ENCODE data around the gene MMP20.

MMP20 gene

GRCh38 chr11:102592131-102592530 lies 33.0 kb downstream of the MMP20 start:
- no peak for DNase-seq (ENCODE audit: low spot score)

- DNase-seq (ENCODE audit: low spot score), result no peak
Observed at GRCh38 chr11:102591160-102591718, 33.9 kb downstream of the MMP20 start.

GRCh38 chr11:102590276-102591049 lies 34.7 kb downstream of the MMP20 start:
- no peak for DNase-seq (ENCODE audit: low spot score)

GRCh38 chr11:102589047-102589459 lies 36.1 kb downstream of the MMP20 start:
- DNase-seq (ENCODE audit: low spot score), result no peak

GRCh38 chr11:102587722-102588121 lies 37.4 kb downstream of the MMP20 start:
- DNase-seq (ENCODE audit: low spot score), result no peak

- no peak for DNase-seq (ENCODE audit: low spot score)
Observed at GRCh38 chr11:102583141-102583873, 41.8 kb downstream of the MMP20 start.

GRCh38 chr11:102582140-102582539 lies 43.0 kb downstream of the MMP20 start:
- no peak for DNase-seq (ENCODE audit: low spot score)

GRCh38 chr11:102581066-102581465 lies 44.1 kb downstream of the MMP20 start:
- DNase-seq (ENCODE audit: low spot score), result no peak

GRCh38 chr11:102580185-102580951 lies 44.8 kb downstream of the MMP20 start:
- no peak for DNase-seq (ENCODE audit: low spot score)

- DNase-seq (ENCODE audit: low spot score), result no peak
Observed at GRCh38 chr11:102577723-102578122, 47.4 kb downstream of the MMP20 start.

- no peak for DNase-seq (ENCODE audit: low spot score)
Observed at GRCh38 chr11:102577182-102577581, 48.0 kb downstream of the MMP20 start.

GRCh38 chr11:102576350-102576749 lies 48.8 kb downstream of the MMP20 start:
- DNase-seq (ENCODE audit: low spot score), result no peak

GRCh38 chr11:102575012-102575411 lies 50.1 kb downstream of the MMP20 start:
- DNase-seq (ENCODE audit: low spot score), result no peak

GRCh38 chr11:102573851-102574250 lies 51.3 kb downstream of the MMP20 start:
- no peak for DNase-seq (ENCODE audit: low spot score)

- DNase-seq (ENCODE audit: low spot score), result no peak
Observed at GRCh38 chr11:102572554-102573220, 52.4 kb downstream of the MMP20 start.

GRCh38 chr11:102568851-102569250 lies 56.3 kb downstream of the MMP20 start:
- DNase-seq (ENCODE audit: low spot score), result no peak

GRCh38 chr11:102566112-102566511 lies 59.0 kb downstream of the MMP20 start:
- DNase-seq (ENCODE audit: low spot score), result no peak

GRCh38 chr11:102564110-102564509 lies 61.0 kb downstream of the MMP20 start:
- DNase-seq (ENCODE audit: low spot score), result peak; percentile 5

- no peak for DNase-seq (ENCODE audit: low spot score)
Observed at GRCh38 chr11:102561636-102562035, 63.5 kb downstream of the MMP20 start.

GRCh38 chr11:102560555-102561011 lies 64.5 kb downstream of the MMP20 start:
- no peak for DNase-seq (ENCODE audit: low spot score)

GRCh38 chr11:102559839-102560238 lies 65.3 kb downstream of the MMP20 start:
- no peak for DNase-seq (ENCODE audit: low spot score)

- no peak for DNase-seq (ENCODE audit: low spot score)
Observed at GRCh38 chr11:102555091-102555490, 70.0 kb downstream of the MMP20 start.

Measured in hematopoietic multipotent progenitor cell treated with erythropoietin and hydrocortisone succinate and interleukin-3 and kit ligand, for 15 days (in vitro differentiated cells).